Measurements from ENCODE around the gene BLVRB. TPM values are rescaled to one million over a fixed set of nuclear protein-coding genes. Genes with fewer than 3 reads are reported as not detected.

Gene BLVRB
- total and polyA plus RNA-seq, 9 of the 15 experiments (the other 6 are each of a cell fraction or from before 2014, with no cell fraction given), result 81.1 to 749 (median 331) TPM

GRCh38 chr19:40433391-40434216 lies 31.9 kb downstream of the BLVRB start (continued):
- TF ChIP-seq ZBTB40 (IDR thresholded peaks at IDR 0.05) (peak; percentile 19; the same call in 1 of the 2 replicates), ZBTB40 (CRISPR knock-in tag; IDR thresholded peaks at IDR 0.05) (no peak), NR2C2 (CRISPR knock-in tag; IDR thresholded peaks at IDR 0.05) (no peak), NR2C2 (tag; IDR thresholded peaks at IDR 0.05) (peak; percentile 54; the same call in 1 of the 2 replicates), SOX6 (IDR thresholded peaks at IDR 0.05) (0 out of 2 replicates have a peak, but pooled peaks have one; percentile 56), CBX1 (IDR thresholded peaks at IDR 0.05; ENCODE audit: low read depth) (0 out of 2 replicates have a peak, but pooled peaks have one; percentile 69), MYC (IDR thresholded peaks at IDR 0.05; ENCODE audit: low read depth, low read length) (peak; percentile 79), MYC (CRISPR knock-in tag; IDR thresholded peaks at IDR 0.05; ENCODE audit: borderline replicate concordance, low read depth) (no peak), MIER1 (IDR thresholded peaks at IDR 0.05; ENCODE audit: low read depth) (no peak), NR2C1 (IDR thresholded peaks at IDR 0.05) (no peak), NR2C1 (tag; IDR thresholded peaks at IDR 0.05) (no peak), GATAD2B (IDR thresholded peaks at IDR 0.05; ENCODE audit: borderline replicate concordance) (no peak; the same call in 1 of the 2 replicates), ERF (CRISPR knock-in tag; IDR thresholded peaks at IDR 0.05) (0 out of 2 replicates have a peak, but pooled peaks have one; percentile 14), TEAD4 (IDR thresholded peaks at IDR 0.05; ENCODE audit: low read length) (no peak), TEAD4 (CRISPR knock-in tag; IDR thresholded peaks at IDR 0.05; ENCODE audit: borderline replicate concordance) (no peak), DDX20 (tag; IDR thresholded peaks at IDR 0.05; ENCODE audit: low read depth) (no peak), NEUROD1 (IDR thresholded peaks at IDR 0.05; ENCODE audit: borderline replicate concordance, low read depth, low read length, partially characterized antibody) (peak; percentile 36)

Measured in K562 (cell line).